GM12892 (cell line): ENCODE measurements around the gene ZC2HC1B.

Experiments used
- POLR2A ChIP-seq: IDR thresholded peaks from 2 replicates; pipeline ENCODE4 v1.6.1; 2011; ENCODE audit warnings: low read depth, low read length, control low read depth
- POLR2AphosphoS5 ChIP-seq: IDR thresholded peaks from 2 replicates; pipeline ENCODE4 v1.6.1; 2011; ENCODE audit warnings: low read depth, low read length, control low read depth
- TAF1 ChIP-seq: IDR thresholded peaks from 2 replicates; pipeline ENCODE4 v1.6.1; 2011; ENCODE audit warnings: low read depth, mild to moderate bottlenecking, control low read depth, low read length, borderline replicate concordance

DNA sequence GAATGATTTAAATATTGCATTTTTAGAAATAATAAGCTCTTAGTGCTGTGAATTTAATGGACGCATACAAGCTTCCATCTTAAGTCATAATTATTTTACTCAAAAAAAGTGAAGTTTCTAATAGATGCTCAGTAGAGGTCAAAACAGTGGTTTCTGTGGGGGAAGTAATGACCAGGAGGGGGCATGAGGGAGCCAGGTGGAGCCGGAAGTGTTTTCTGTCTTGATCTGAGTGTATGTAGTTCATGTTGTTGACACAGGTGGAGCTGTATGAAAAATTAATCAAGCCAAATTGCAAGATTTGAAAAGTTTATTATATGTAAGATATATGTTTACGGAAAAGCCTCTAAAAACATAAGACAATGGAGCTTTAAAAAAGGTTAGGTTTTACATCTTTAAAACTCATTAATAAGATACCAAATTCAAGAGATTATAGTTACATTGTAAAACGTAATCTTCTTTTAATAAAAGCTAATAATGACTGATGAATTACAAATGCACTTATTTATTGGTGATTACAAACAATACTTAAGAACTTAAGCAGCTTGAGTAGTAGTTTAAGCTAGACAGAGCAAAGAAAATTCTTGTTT, 75.8 kb downstream of the ZC2HC1B start:
- TF ChIP-seq POLR2AphosphoS5 (no peak), POLR2A (no peak), TAF1 (no peak)
